GM23248 (cell line): Measurements from ENCODE around the gene PLD4. TPM values are rescaled to one million over a fixed set of nuclear protein-coding genes. Genes with fewer than 3 reads are reported as not detected.
"Not testable (repeated sequence)": the region's sequence is repeated elsewhere in the genome, so short reads cannot be mapped to it uniquely, and the experiment has no call there.

Source experiments
- DNase-seq: peaks from one replicate; pipeline ENCODE4 v3.0.0-alpha.2; 2015
- H2AFZ ChIP-seq: fragments of 200-600 bp; sonication (generic); 2 replicates; pipeline ENCODE4 v1.6.1; 2016; ENCODE audit warnings: antibody characterized with exemption
- H3F3A ChIP-seq: fragments of 200-600 bp; sonication (generic); 2 replicates; pipeline ENCODE4 v1.6.1; 2016; ENCODE audit warnings: mild to moderate bottlenecking, antibody characterized with exemption, mixed run types; ENCODE audit not compliant: insufficient read depth
- H3K27ac ChIP-seq: fragments of 200-600 bp; sonication (generic); 2 replicates; pipeline ENCODE4 v1.5.1; 2016; ENCODE audit warnings: mild to moderate bottlenecking
- H3K27me3 ChIP-seq: fragments of 200-600 bp; sonication (generic); replicated peaks from 2 replicates; pipeline ENCODE4 v1.6.1; 2016; ENCODE audit warnings: mild to moderate bottlenecking; ENCODE audit not compliant: insufficient read depth
- H3K36me3 ChIP-seq: fragments of 200-600 bp; sonication (generic); 2 replicates; pipeline ENCODE4 v1.6.1; 2016; ENCODE audit warnings: low read depth, mild to moderate bottlenecking
- H3K4me1 ChIP-seq: fragments of 200-600 bp; sonication (generic); 2 replicates; pipeline ENCODE4 v1.6.1; 2016; ENCODE audit warnings: mild to moderate bottlenecking; ENCODE audit not compliant: insufficient read depth
- H3K4me2 ChIP-seq: fragments of 200-600 bp; sonication (generic); one replicate; pipeline ENCODE4 v1.6.1; 2016; ENCODE audit warnings: mild to moderate bottlenecking; ENCODE audit not compliant: unreplicated experiment
- H3K4me3 ChIP-seq: fragments of 200-600 bp; sonication (generic); 2 replicates; pipeline ENCODE4 v1.5.1; 2016; ENCODE audit warnings: mild to moderate bottlenecking
- H3K79me2 ChIP-seq: fragments of 200-600 bp; sonication (generic); 2 replicates; pipeline ENCODE4 v1.6.1; 2016; ENCODE audit warnings: mild to moderate bottlenecking; ENCODE audit not compliant: insufficient read depth
- H3K9ac ChIP-seq: fragments of 200-600 bp; sonication (generic); 2 replicates; pipeline ENCODE4 v1.6.1; 2016; ENCODE audit warnings: mild to moderate bottlenecking
- H3K9me2 ChIP-seq: fragments of 200-600 bp; sonication (generic); 2 replicates; pipeline ENCODE4 v1.6.1; 2016; ENCODE audit warnings: mixed run types, mild to moderate bottlenecking, moderate library complexity; ENCODE audit not compliant: insufficient read depth
- H3K9me3 ChIP-seq: fragments of 200-600 bp; sonication (generic); one replicate; pipeline ENCODE4 v1.6.1; 2017; ENCODE audit warnings: low read depth
- H4K20me1 ChIP-seq: fragments of 200-600 bp; sonication (generic); 2 replicates; pipeline ENCODE4 v1.6.0; 2016; ENCODE audit not compliant: insufficient read depth
- EZH2 ChIP-seq: fragments of 200-600 bp; sonication (generic); IDR thresholded peaks from 2 replicates; pipeline ENCODE4 v1.6.1; 2018; ENCODE audit warnings: antibody characterized with exemption, mild to moderate bottlenecking; ENCODE audit not compliant: insufficient read depth, poor library complexity, severe bottlenecking
- EZH2phosphoT487 ChIP-seq: fragments of 200-600 bp; sonication (generic); IDR thresholded peaks from 2 replicates; pipeline ENCODE4 v1.6.1; 2018; ENCODE audit warnings: antibody characterized with exemption, moderate library complexity, mild to moderate bottlenecking, low read depth; ENCODE audit not compliant: insufficient read depth
- WGBS, 2 experiments: methylation state at CpG; one replicate each; pipeline ENCODE4 v1.1.6; 2015 to 2017; ENCODE audit warnings: low lambda C conversion rate in 2 of 2, low coverage in 1 of 2; ENCODE audit errors: missing lambda C conversion rate in 2 of 2; 5-methylcytosine and 5-hydroxymethylcytosine counted together
- in situ Hi-C: fragments of 300-500 bp; cut with MboI; formaldehyde crosslinking; loops from 2 replicates; pipeline ENCODE4 v1.15.0; 2020
- polyA plus RNA-seq: library from polyadenylated mRNA; unstranded; fragments of >200 nt; fragmentation: Nextera tagmentation; extraction: Ambion mirVana; gene quantifications from 2 replicates; pipeline ENCODE4 v1.2.1, GENCODE V29; 2016
- total RNA-seq: library from RNA; depleted of rRNA; stranded (reverse); fragments of >200 nt; shearing (Covaris generic); gene quantifications from 2 replicates; pipeline ENCODE4 v1.2.3, GENCODE V29; 2014

Gene PLD4
- total and polyA plus RNA-seq, 2 experiments from 2014 or later = not detected

GRCh38 chr14:104888489-104889374 lies 35.9 kb upstream of the PLD4 start:
- Histone ChIP-seq H3K27ac (no peak overlapping the region), H3F3A (no peaks in the 10 kb centered on the region), H2AFZ (no peak overlapping the region), H3K9me2 (no peaks in the 10 kb centered on the region), H3K4me2 (no peak overlapping the region), H3K4me1 (no peaks in the 10 kb centered on the region), H3K79me2 (no peaks in the 10 kb centered on the region), H3K9ac (no peak overlapping the region), H3K9me3 (no peaks in the 10 kb centered on the region), H3K27me3 (no peaks in the 10 kb centered on the region), H3K4me3 (no peak overlapping the region), H4K20me1 (no peaks in the 10 kb centered on the region), H3K36me3 (no peaks in the 10 kb centered on the region; the same call in 1 of the 2 replicates)
- in situ Hi-C loops = no loop called here
- 92 to 95% methylated on average over 18 of the region's 26 CpGs for WGBS, 2 experiments
- no peak for TF ChIP-seq EZH2phosphoT487
- TF ChIP-seq EZH2 = no peak
- no peak for DNase-seq

GRCh38 chr14:104889375-104889757 lies 35.3 kb upstream of the PLD4 start:
- H3K9me3 ChIP-seq = no peaks in the 10 kb centered on the region
- no peak overlapping the region for H3K27ac ChIP-seq
- H3K36me3 ChIP-seq = no peaks in the 10 kb centered on the region; the same call in 1 of the 2 replicates
- no peak for DNase-seq
- in situ Hi-C loops = no loop called here
- H2AFZ ChIP-seq = no peak overlapping the region
- WGBS, 2 experiments = 94 to 98% methylated on average over 19 to 23 of the region's 23 CpGs
- H4K20me1 ChIP-seq = no peaks in the 10 kb centered on the region
- H3F3A ChIP-seq = no peaks in the 10 kb centered on the region
- H3K79me2 ChIP-seq = no peaks in the 10 kb centered on the region
- H3K9me2 ChIP-seq = no peaks in the 10 kb centered on the region
- no peak overlapping the region for H3K4me3 ChIP-seq
- no peak overlapping the region for H3K9ac ChIP-seq
- no peak overlapping the region for H3K4me2 ChIP-seq
- no peaks in the 10 kb centered on the region for H3K27me3 ChIP-seq
- TF ChIP-seq EZH2 (no peak), EZH2phosphoT487 (no peak)
- no peaks in the 10 kb centered on the region for H3K4me1 ChIP-seq

- H3K9me3 ChIP-seq, H4K20me1 ChIP-seq: not testable (repeated sequence)
Measured at GRCh38 chr14:104890292-104890691, 34.4 kb upstream of the PLD4 start.

GRCh38 chr14:104891121-104891551 lies 33.5 kb upstream of the PLD4 start:
- no peak for TF ChIP-seq EZH2
- no peak for TF ChIP-seq EZH2phosphoT487
- Histone ChIP-seq H3K4me2 (no peak overlapping the region), H3K4me1 (no peaks in the 10 kb centered on the region), H3K4me3 (no peak overlapping the region), H3K36me3 (no peaks in the 10 kb centered on the region; the same call in 1 of the 2 replicates), H4K20me1 (no peaks in the 10 kb centered on the region), H3F3A (no peaks in the 10 kb centered on the region), H3K27me3 (no peaks in the 10 kb centered on the region), H3K9me2 (no peaks in the 10 kb centered on the region), H3K79me2 (no peaks in the 10 kb centered on the region), H3K27ac (no peak overlapping the region), H3K9me3 (no peaks in the 10 kb centered on the region), H2AFZ (no peak overlapping the region), H3K9ac (no peak overlapping the region)
- in situ Hi-C loops = no loop called here
- no peak for DNase-seq
- 98 to 99% methylated on average over 4 of the region's 4 CpGs for WGBS, 2 experiments

More at GRCh38 chr14:104890292-104890691, 34.4 kb upstream of the PLD4 start:
- H3K9me2 ChIP-seq, H3K27me3 ChIP-seq, H3K79me2 ChIP-seq, H2AFZ ChIP-seq, H3K4me1 ChIP-seq, in situ Hi-C loops, H3K9ac ChIP-seq, DNase-seq, H3K4me2 ChIP-seq, H3F3A ChIP-seq, H3K27ac ChIP-seq, H3K36me3 ChIP-seq, H3K4me3 ChIP-seq: not testable (repeated sequence)
